Esophagus squamous epithelium (tissue), 4 donors: ENCODE data around the gene KIR2DL3.

Experiments used
- POLR2A ChIP-seq, 4 donors: fragments of 450-650 bp; IDR thresholded peaks; one replicate each; pipeline ENCODE4 v1.6.1; 2017; ENCODE audit warnings: antibody characterized with exemption in 4 of 4, mild to moderate bottlenecking in 4 of 4, moderate library complexity in 3 of 4
- TF ChIP-seq, protein P1 (sequence below), 6 experiments: fragments of 450-650 bp in 4 of 6; fragments of 200-600 bp in 2 of 6; sonication (generic) in 2 of 6; IDR thresholded peaks; one replicate each; pipeline ENCODE4 v1.5.1; 2016 to 2019; ENCODE audit warnings: antibody characterized with exemption in 6 of 6, mild to moderate bottlenecking in 4 of 6, moderate library complexity in 4 of 6

DNA sequence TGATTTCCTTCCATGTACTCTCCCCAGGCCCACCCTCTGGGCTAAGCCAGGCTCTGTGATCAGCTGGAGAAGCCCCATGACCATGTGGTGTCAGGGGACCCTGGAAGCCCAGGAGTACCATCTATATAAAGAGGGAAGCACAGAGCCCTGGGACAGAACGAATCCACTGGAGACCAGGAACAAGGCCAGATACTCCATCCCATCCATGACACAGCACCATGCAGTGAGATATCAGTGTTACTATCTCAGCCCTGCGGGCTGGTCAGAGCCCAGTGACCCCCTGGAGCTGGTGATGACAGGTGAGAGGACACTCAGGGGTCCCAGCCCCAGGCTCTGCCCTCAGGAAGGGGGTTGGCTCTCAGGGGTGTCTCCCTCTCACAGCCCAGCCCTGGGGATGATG lies 41.5 kb upstream of the KIR2DL3 start:
- TF ChIP-seq, protein P1, sequence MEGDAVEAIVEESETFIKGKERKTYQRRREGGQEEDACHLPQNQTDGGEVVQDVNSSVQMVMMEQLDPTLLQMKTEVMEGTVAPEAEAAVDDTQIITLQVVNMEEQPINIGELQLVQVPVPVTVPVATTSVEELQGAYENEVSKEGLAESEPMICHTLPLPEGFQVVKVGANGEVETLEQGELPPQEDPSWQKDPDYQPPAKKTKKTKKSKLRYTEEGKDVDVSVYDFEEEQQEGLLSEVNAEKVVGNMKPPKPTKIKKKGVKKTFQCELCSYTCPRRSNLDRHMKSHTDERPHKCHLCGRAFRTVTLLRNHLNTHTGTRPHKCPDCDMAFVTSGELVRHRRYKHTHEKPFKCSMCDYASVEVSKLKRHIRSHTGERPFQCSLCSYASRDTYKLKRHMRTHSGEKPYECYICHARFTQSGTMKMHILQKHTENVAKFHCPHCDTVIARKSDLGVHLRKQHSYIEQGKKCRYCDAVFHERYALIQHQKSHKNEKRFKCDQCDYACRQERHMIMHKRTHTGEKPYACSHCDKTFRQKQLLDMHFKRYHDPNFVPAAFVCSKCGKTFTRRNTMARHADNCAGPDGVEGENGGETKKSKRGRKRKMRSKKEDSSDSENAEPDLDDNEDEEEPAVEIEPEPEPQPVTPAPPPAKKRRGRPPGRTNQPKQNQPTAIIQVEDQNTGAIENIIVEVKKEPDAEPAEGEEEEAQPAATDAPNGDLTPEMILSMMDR (IDR thresholded peaks at IDR 0.05): no peak
- no peak for TF ChIP-seq POLR2A (IDR thresholded peaks at IDR 0.05)
